Measurements from ENCODE around the gene GNG8. TPM values are rescaled to one million over a fixed set of nuclear protein-coding genes. Genes with fewer than 3 reads are reported as not detected.

The GNG8 gene
- total RNA-seq, 1 experiment from 2014 or later: not detected

DNA sequence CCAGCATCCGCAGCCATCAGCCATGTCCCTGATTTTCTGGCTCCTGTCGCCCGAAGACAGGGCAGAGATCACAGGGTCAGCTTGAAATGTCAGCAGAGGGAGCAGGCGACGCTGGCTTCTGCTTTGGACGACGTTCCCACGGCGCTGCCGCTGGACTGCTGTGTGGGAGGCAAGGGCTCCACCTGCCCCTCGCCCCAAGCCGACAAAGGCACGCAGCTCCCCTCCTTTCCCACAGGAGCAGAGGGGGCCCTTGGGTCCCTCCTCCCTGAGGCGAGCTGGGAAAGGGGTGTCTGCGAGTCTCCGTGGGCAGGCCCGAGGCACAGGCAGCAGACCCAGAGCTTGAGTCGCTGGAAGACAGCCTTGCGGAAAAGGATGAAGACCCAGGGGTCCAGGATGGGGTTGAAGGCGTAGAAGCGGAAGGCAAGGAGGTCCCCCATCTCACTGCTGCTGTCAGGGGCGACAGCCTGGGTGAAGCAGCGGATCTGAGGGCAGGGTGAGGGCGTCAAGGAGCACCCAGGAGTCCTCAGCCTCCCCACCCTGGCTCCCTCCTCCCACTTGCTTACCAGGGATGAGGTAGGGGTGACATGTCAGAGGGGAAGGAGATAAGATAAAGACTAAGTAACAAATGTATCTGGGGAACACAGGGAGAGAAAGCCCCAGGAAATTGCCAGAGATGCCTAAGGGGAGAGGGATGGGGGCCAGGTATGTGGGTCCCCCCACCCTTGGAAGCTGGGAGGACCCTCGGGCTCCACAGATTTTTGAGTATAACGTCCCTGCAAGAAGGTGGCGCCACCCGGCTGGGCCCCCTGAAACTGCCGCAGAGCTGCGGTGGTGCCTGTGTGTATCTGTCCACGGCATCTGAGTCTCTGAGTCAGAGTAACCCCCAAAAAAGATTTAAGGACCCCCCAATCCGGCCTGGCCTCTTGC is 14.5 kb downstream of the GNG8 start:
- TF ChIP-seq, protein P1, sequence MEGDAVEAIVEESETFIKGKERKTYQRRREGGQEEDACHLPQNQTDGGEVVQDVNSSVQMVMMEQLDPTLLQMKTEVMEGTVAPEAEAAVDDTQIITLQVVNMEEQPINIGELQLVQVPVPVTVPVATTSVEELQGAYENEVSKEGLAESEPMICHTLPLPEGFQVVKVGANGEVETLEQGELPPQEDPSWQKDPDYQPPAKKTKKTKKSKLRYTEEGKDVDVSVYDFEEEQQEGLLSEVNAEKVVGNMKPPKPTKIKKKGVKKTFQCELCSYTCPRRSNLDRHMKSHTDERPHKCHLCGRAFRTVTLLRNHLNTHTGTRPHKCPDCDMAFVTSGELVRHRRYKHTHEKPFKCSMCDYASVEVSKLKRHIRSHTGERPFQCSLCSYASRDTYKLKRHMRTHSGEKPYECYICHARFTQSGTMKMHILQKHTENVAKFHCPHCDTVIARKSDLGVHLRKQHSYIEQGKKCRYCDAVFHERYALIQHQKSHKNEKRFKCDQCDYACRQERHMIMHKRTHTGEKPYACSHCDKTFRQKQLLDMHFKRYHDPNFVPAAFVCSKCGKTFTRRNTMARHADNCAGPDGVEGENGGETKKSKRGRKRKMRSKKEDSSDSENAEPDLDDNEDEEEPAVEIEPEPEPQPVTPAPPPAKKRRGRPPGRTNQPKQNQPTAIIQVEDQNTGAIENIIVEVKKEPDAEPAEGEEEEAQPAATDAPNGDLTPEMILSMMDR (conservative IDR thresholded peaks at IDR 0.05; ENCODE audit: low read depth, low read length): peak; percentile 35; the same call in 1 of the 2 replicates
- TF ChIP-seq EZH2 (IDR thresholded peaks at IDR 0.05; ENCODE audit: borderline replicate concordance, low read depth, low read length, poor library complexity, severe bottlenecking): no peak
- ChIA-PET POLR2A (ENCODE audit: low non-redundant PET) (no interaction called here), CTCF (interaction anchor here (0.5 kb wide), 1 partner anchor 9 kb away, joined by 3 read pairs; no protein-coding TSS in a partner anchor)
- H3K27me3 ChIP-seq (replicated peaks; ENCODE audit: insufficient read depth, low read depth, low read length, poor library complexity): no peaks in the 10 kb centered on the region
- DNase-seq (ENCODE audit: low spot score): no peak
- H3K36me3 ChIP-seq (ENCODE audit: insufficient read depth, low read length, poor library complexity, severe bottlenecking): no peaks in the 10 kb centered on the region
- no peak overlapping the region for H3K4me3 ChIP-seq (ENCODE audit: low read depth, low read length, poor library complexity, severe bottlenecking)
- no peaks in the 10 kb centered on the region for H3K9me3 ChIP-seq (ENCODE audit: low read depth, low read length, poor library complexity, severe bottlenecking)
- peaks cover 24% of the 10 kb centered on the region for H3K4me1 ChIP-seq (ENCODE audit: insufficient read depth, low read length, poor library complexity, severe bottlenecking)
- intact Hi-C loops (cut with micrococcal nuclease; ENCODE audit: unreplicated experiment): no loop called here
- BruUV-seq (replicated peaks): no TSS peak
- no peak overlapping the region for H3K27ac ChIP-seq (ENCODE audit: low read depth, low read length, poor library complexity, severe bottlenecking)

DNA sequence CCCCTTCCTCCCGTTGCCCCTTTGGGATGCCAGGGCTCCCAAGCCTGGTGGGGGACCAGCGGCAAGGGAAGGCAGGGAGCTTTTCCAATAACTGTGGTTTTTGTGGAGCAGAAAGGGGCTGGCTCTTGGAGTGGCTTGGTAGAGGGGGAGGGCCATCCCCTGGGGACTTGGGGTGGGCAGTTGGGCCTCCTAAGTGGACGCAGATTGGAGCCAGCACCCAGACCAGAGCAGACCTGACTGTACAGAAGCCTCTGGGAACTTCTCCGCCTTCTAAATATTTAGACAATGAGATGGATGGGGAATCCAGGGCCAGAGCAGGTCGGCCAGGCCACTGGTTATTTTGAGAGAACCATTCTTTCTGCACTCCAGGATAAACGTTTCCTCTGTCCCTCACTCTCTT is 15.3 kb downstream of the GNG8 start:
- DNase-seq (ENCODE audit: low spot score): no peak
- ChIA-PET POLR2A (ENCODE audit: low non-redundant PET) (no interaction called here), CTCF (no interaction called here)
- BruUV-seq (replicated peaks): no TSS peak
- intact Hi-C loops (cut with micrococcal nuclease; ENCODE audit: unreplicated experiment): no loop called here
- Histone ChIP-seq H3K4me1 (ENCODE audit: insufficient read depth, low read length, poor library complexity, severe bottlenecking) (peaks cover 24% of the 10 kb centered on the region), H3K9me3 (ENCODE audit: low read depth, low read length, poor library complexity, severe bottlenecking) (no peaks in the 10 kb centered on the region), H3K4me3 (ENCODE audit: low read depth, low read length, poor library complexity, severe bottlenecking) (no peak overlapping the region), H3K36me3 (ENCODE audit: insufficient read depth, low read length, poor library complexity, severe bottlenecking) (no peaks in the 10 kb centered on the region), H3K27ac (ENCODE audit: low read depth, low read length, poor library complexity, severe bottlenecking) (no peak overlapping the region), H3K27me3 (replicated peaks; ENCODE audit: insufficient read depth, low read depth, low read length, poor library complexity) (no peaks in the 10 kb centered on the region)
- TF ChIP-seq, protein P1 (conservative IDR thresholded peaks at IDR 0.05; ENCODE audit: low read depth, low read length): no peak
- TF ChIP-seq EZH2 (IDR thresholded peaks at IDR 0.05; ENCODE audit: borderline replicate concordance, low read depth, low read length, poor library complexity, severe bottlenecking): no peak

DNA sequence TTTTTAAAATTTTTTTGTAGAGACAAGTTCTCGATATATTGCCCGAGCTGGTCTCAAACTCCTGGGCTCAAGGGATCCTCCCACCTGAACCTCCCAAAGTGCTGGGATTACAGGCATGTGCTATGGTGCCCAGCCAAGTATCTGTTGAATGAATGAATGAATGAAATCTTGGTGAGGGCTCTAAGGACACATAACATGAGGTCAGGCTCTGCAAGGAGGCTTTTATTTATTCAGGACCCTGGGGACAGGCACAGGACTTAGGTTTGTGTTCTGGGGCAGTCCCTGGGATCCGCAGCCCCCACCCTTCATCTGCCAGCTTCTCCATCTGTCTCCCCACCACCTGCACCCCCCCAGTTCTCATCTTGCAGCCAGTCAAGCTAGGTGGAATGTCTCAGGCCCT is 15.7 kb downstream of the GNG8 start:
- DNase-seq (ENCODE audit: low spot score): no peak
- Histone ChIP-seq H3K36me3 (ENCODE audit: insufficient read depth, low read length, poor library complexity, severe bottlenecking) (no peaks in the 10 kb centered on the region), H3K27me3 (replicated peaks; ENCODE audit: insufficient read depth, low read depth, low read length, poor library complexity) (no peaks in the 10 kb centered on the region), H3K9me3 (ENCODE audit: low read depth, low read length, poor library complexity, severe bottlenecking) (no peaks in the 10 kb centered on the region), H3K4me1 (ENCODE audit: insufficient read depth, low read length, poor library complexity, severe bottlenecking) (peaks cover 21% of the 10 kb centered on the region), H3K27ac (ENCODE audit: low read depth, low read length, poor library complexity, severe bottlenecking) (no peak overlapping the region), H3K4me3 (ENCODE audit: low read depth, low read length, poor library complexity, severe bottlenecking) (no peak overlapping the region)
- BruUV-seq (replicated peaks): no TSS peak
- ChIA-PET POLR2A (ENCODE audit: low non-redundant PET) (no interaction called here), CTCF (interaction anchor here (0.5 kb wide), 1 partner anchor 77 kb away, joined by 3 read pairs; no protein-coding TSS in a partner anchor)
- intact Hi-C loops (cut with micrococcal nuclease; ENCODE audit: unreplicated experiment): no loop called here
- TF ChIP-seq, protein P1 (conservative IDR thresholded peaks at IDR 0.05; ENCODE audit: low read depth, low read length): no peak
